Measurements from ENCODE around the gene EFEMP2. TPM values are rescaled to one million over a fixed set of nuclear protein-coding genes. Genes with fewer than 3 reads are reported as not detected.
A peak's percentile ranks its signal among the peaks of the same experiment; 100 is the strongest.

The EFEMP2 gene
- total and polyA plus RNA-seq, 2 donors from 2014 or later = 60.0 to 64.2 TPM

GRCh38 chr11:65887723-65888162, 15.1 kb upstream of the EFEMP2 start:
- no peak for TF ChIP-seq CTCF (IDR thresholded peaks at IDR 0.05; ENCODE audit: borderline replicate concordance, extremely low read depth, insufficient read depth)
- Histone ChIP-seq H3K9me3 (ENCODE audit: control insufficient read depth in 2 of 3, insufficient read depth in 1 of 3, low read length in 3 of 3) (no peaks in the 10 kb centered on the region), H3K36me3 (ENCODE audit: control insufficient read depth in 2 of 3, insufficient read depth in 3 of 3, low read length in 3 of 3) (peaks cover 4 to 12% (median 5%) of the 10 kb centered on the region in 3 donors), H3K27ac (ENCODE audit: low read depth in 2 of 2, low read length in 2 of 2) (peak overlapping the region; percentile 34 to 78), H3K4me3 (ENCODE audit: low read length in 3 of 3) (peak overlapping the region; percentile 55 to 95 (median 78)), H3K27me3 (ENCODE audit: control insufficient read depth, insufficient read depth, low read length) (no peaks in the 10 kb centered on the region), H3K9ac (ENCODE audit: low read length in 3 of 3) (peak overlapping the region; percentile 28 to 88 (median 56)), H3K4me1 (ENCODE audit: control insufficient read depth in 2 of 3, insufficient read depth in 2 of 3, low read depth in 1 of 3, low read length in 3 of 3) (peaks cover 0 to 39% (median 8%) of the 10 kb centered on the region in 3 donors)
- intact Hi-C loops (cut with DNase I) = loop anchor here (10.0 kb wide), 1 partner anchor 97 kb away; no protein-coding TSS in a partner anchor
- DNase-seq (no peak), FAIRE-seq (no peak)

- H3K9ac ChIP-seq (ENCODE audit: low read length in 3 of 3) = peak overlapping the region in 1 of 3 donors; percentile 28
- no peaks in the 10 kb centered on the region for H3K27me3 ChIP-seq (ENCODE audit: control insufficient read depth, insufficient read depth, low read length)
- H3K4me3 ChIP-seq (ENCODE audit: low read length in 3 of 3) = peak overlapping the region; percentile 55 to 95 (median 78)
- intact Hi-C loops (cut with DNase I) = loop anchor here (10.0 kb wide), 1 partner anchor 98 kb away; no protein-coding TSS in a partner anchor
- H3K27ac ChIP-seq (ENCODE audit: low read depth in 2 of 2, low read length in 2 of 2) = peak overlapping the region in 1 of 2 donors; percentile 34
- no peak for TF ChIP-seq CTCF (IDR thresholded peaks at IDR 0.05; ENCODE audit: borderline replicate concordance, extremely low read depth, insufficient read depth)
- no peak for FAIRE-seq
- DNase-seq = peak in 1 of 5 donors; percentile 69
- H3K36me3 ChIP-seq (ENCODE audit: control insufficient read depth in 2 of 3, insufficient read depth in 3 of 3, low read length in 3 of 3) = peaks cover 4 to 12% (median 5%) of the 10 kb centered on the region in 3 donors
- H3K9me3 ChIP-seq (ENCODE audit: control insufficient read depth in 2 of 3, insufficient read depth in 1 of 3, low read length in 3 of 3) = no peaks in the 10 kb centered on the region
- peaks cover 0 to 34% (median 8%) of the 10 kb centered on the region in 3 donors for H3K4me1 ChIP-seq (ENCODE audit: control insufficient read depth in 2 of 3, insufficient read depth in 2 of 3, low read depth in 1 of 3, low read length in 3 of 3)
These were observed 14.5 kb upstream of the EFEMP2 start for GRCh38 chr11:65886826-65887722.

GRCh38 chr11:65885808-65886536, 13.4 kb upstream of the EFEMP2 start:
- TF ChIP-seq CTCF (IDR thresholded peaks at IDR 0.05; ENCODE audit: borderline replicate concordance, extremely low read depth, insufficient read depth) = no peak
- intact Hi-C loops (cut with DNase I) = loop anchor here (10.0 kb wide), 1 partner anchor 99 kb away; no protein-coding TSS in a partner anchor
- H3K27ac ChIP-seq (ENCODE audit: low read depth in 2 of 2, low read length in 2 of 2) = no peak overlapping the region
- DNase-seq = peak in 1 of 5 donors; percentile 45
- H3K27me3 ChIP-seq (ENCODE audit: control insufficient read depth, insufficient read depth, low read length) = no peaks in the 10 kb centered on the region
- no peak overlapping the region for H3K9ac ChIP-seq (ENCODE audit: low read length in 3 of 3)
- H3K4me3 ChIP-seq (ENCODE audit: low read length in 3 of 3) = no peak overlapping the region
- peaks cover 0 to 26% (median 8%) of the 10 kb centered on the region in 3 donors for H3K4me1 ChIP-seq (ENCODE audit: control insufficient read depth in 2 of 3, insufficient read depth in 2 of 3, low read depth in 1 of 3, low read length in 3 of 3)
- peaks cover 4 to 12% (median 5%) of the 10 kb centered on the region in 3 donors for H3K36me3 ChIP-seq (ENCODE audit: control insufficient read depth in 2 of 3, insufficient read depth in 3 of 3, low read length in 3 of 3)
- FAIRE-seq = no peak
- no peaks in the 10 kb centered on the region for H3K9me3 ChIP-seq (ENCODE audit: control insufficient read depth in 2 of 3, insufficient read depth in 1 of 3, low read length in 3 of 3)
